Choroid plexus epithelial cell (primary cell): ENCODE results near the gene CHADL.
"Not testable (repeated sequence)": the region's sequence is repeated elsewhere in the genome, so short reads cannot be mapped to it uniquely, and the experiment has no call there.

ENCODE experiments used
- DNase-seq: peaks from one replicate; pipeline ENCODE4 v3.0.0-alpha.2; 2010; ENCODE audit warnings: low read depth
- H3K4me3 ChIP-seq: 2 replicates; pipeline ENCODE4 v1.5.1; 2011; ENCODE audit warnings: low read depth, mild to moderate bottlenecking, control low read depth, low read length, moderate library complexity
- CTCF ChIP-seq: conservative IDR thresholded peaks from 2 replicates; pipeline ENCODE4 v1.5.1; 2011; ENCODE audit warnings: low read depth, mild to moderate bottlenecking, control low read depth, inconsistent platforms, low read length, moderate library complexity

The CHADL gene

GRCh38 chr22:41264408-41264941, 23.7 kb upstream of the CHADL start:
- no peak for DNase-seq
- TF ChIP-seq CTCF: no peak
- H3K4me3 ChIP-seq: no peak overlapping the region

- H3K4me3 ChIP-seq: no peak overlapping the region
- TF ChIP-seq CTCF: no peak
Observed at GRCh38 chr22:41263704-41264103, 23.0 kb upstream of the CHADL start.

GRCh38 chr22:41262250-41262765, 21.6 kb upstream of the CHADL start:
- H3K4me3 ChIP-seq: no peak overlapping the region
- DNase-seq: no peak
- no peak for TF ChIP-seq CTCF

More at GRCh38 chr22:41263704-41264103, 23.0 kb upstream of the CHADL start:
- DNase-seq: no peak

GRCh38 chr22:41261541-41262249, 21.0 kb upstream of the CHADL start:
- TF ChIP-seq CTCF: no peak
- H3K4me3 ChIP-seq: no peak overlapping the region
- DNase-seq: peak; percentile 35

- TF ChIP-seq CTCF: no peak
- DNase-seq: no peak
- H3K4me3 ChIP-seq: no peak overlapping the region
Observed at GRCh38 chr22:41260871-41261270, 20.1 kb upstream of the CHADL start.

- not testable (repeated sequence) for H3K4me3 ChIP-seq, DNase-seq
Observed at GRCh38 chr22:41259756-41260155, 19.0 kb upstream of the CHADL start.

- no peak for TF ChIP-seq CTCF
- DNase-seq: no peak
- H3K4me3 ChIP-seq: no peak overlapping the region
Observed at GRCh38 chr22:41257696-41258095, 17.0 kb upstream of the CHADL start.
